ENCODE measurements around the gene SCAMP4.

The SCAMP4 gene

GRCh38 chr19:1914826-1915341, 9.7 kb downstream of the SCAMP4 start:
- no peak overlapping the region for H3K27ac ChIP-seq
- peaks cover 3% of the 10 kb centered on the region for H3K9me3 ChIP-seq (ENCODE audit: severe bottlenecking)
- no peak for TF ChIP-seq CTCF (IDR thresholded peaks at IDR 0.05; ENCODE audit: low read depth, low read length)
- H3K27me3 ChIP-seq (ENCODE audit: insufficient read depth, low read depth, severe bottlenecking): no peaks in the 10 kb centered on the region
- no peak for DNase-seq
- H3K4me3 ChIP-seq (ENCODE audit: low read depth, low read length): no peak overlapping the region
- peaks cover 58% of the 10 kb centered on the region for H3K36me3 ChIP-seq

- Histone ChIP-seq H3K4me3 (ENCODE audit: low read depth, low read length) (no peak overlapping the region), H3K27me3 (ENCODE audit: insufficient read depth, low read depth, severe bottlenecking) (no peaks in the 10 kb centered on the region), H3K27ac (no peak overlapping the region), H3K9me3 (ENCODE audit: severe bottlenecking) (no peaks in the 10 kb centered on the region), H3K36me3 (peaks cover 63% of the 10 kb centered on the region)
- no peak for TF ChIP-seq CTCF (IDR thresholded peaks at IDR 0.05; ENCODE audit: low read depth, low read length)
- DNase-seq: no peak
Observed at GRCh38 chr19:1917146-1917545, 11.9 kb downstream of the SCAMP4 start.

- H3K36me3 ChIP-seq: peaks cover 63% of the 10 kb centered on the region
- TF ChIP-seq CTCF (IDR thresholded peaks at IDR 0.05; ENCODE audit: low read depth, low read length): no peak
Observed at GRCh38 chr19:1917926-1918325, 12.7 kb downstream of the SCAMP4 start.

GRCh38 chr19:1918975-1919374, 13.8 kb downstream of the SCAMP4 start:
- H3K27me3 ChIP-seq (ENCODE audit: insufficient read depth, low read depth, severe bottlenecking): no peaks in the 10 kb centered on the region
- no peak overlapping the region for H3K4me3 ChIP-seq (ENCODE audit: low read depth, low read length)
- TF ChIP-seq CTCF (IDR thresholded peaks at IDR 0.05; ENCODE audit: low read depth, low read length): no peak
- H3K27ac ChIP-seq: no peak overlapping the region
- H3K9me3 ChIP-seq (ENCODE audit: severe bottlenecking): no peaks in the 10 kb centered on the region
- no peak for DNase-seq
- H3K36me3 ChIP-seq: peaks cover 60% of the 10 kb centered on the region

More at GRCh38 chr19:1917926-1918325, 12.7 kb downstream of the SCAMP4 start:
- Histone ChIP-seq H3K27me3 (ENCODE audit: insufficient read depth, low read depth, severe bottlenecking) (no peaks in the 10 kb centered on the region), H3K4me3 (ENCODE audit: low read depth, low read length) (no peak overlapping the region), H3K27ac (no peak overlapping the region), H3K9me3 (ENCODE audit: severe bottlenecking) (no peaks in the 10 kb centered on the region)
- no peak for DNase-seq

- TF ChIP-seq CTCF (IDR thresholded peaks at IDR 0.05; ENCODE audit: low read depth, low read length): no peak
- H3K27ac ChIP-seq: no peak overlapping the region
Observed at GRCh38 chr19:1920644-1921043, 15.4 kb downstream of the SCAMP4 start.

GRCh38 chr19:1921326-1921725, 16.1 kb downstream of the SCAMP4 start:
- no peak for TF ChIP-seq CTCF (IDR thresholded peaks at IDR 0.05; ENCODE audit: low read depth, low read length)
- no peak for DNase-seq
- Histone ChIP-seq H3K4me3 (ENCODE audit: low read depth, low read length) (no peak overlapping the region), H3K9me3 (ENCODE audit: severe bottlenecking) (no peaks in the 10 kb centered on the region), H3K27me3 (ENCODE audit: insufficient read depth, low read depth, severe bottlenecking) (no peaks in the 10 kb centered on the region), H3K36me3 (peaks cover 60% of the 10 kb centered on the region), H3K27ac (no peak overlapping the region)

More at GRCh38 chr19:1920644-1921043, 15.4 kb downstream of the SCAMP4 start:
- no peaks in the 10 kb centered on the region for H3K9me3 ChIP-seq (ENCODE audit: severe bottlenecking)
- H3K27me3 ChIP-seq (ENCODE audit: insufficient read depth, low read depth, severe bottlenecking): no peaks in the 10 kb centered on the region
- DNase-seq: no peak
- H3K4me3 ChIP-seq (ENCODE audit: low read depth, low read length): no peak overlapping the region
- peaks cover 56% of the 10 kb centered on the region for H3K36me3 ChIP-seq
